ENCODE data around the gene CSMD2. TPM values are rescaled to one million over a fixed set of nuclear protein-coding genes. Genes with fewer than 3 reads are reported as not detected.

The CSMD2 gene
- total RNA-seq, 2 donors from 2014 or later, result 0.62 to 2.8 TPM

DNA sequence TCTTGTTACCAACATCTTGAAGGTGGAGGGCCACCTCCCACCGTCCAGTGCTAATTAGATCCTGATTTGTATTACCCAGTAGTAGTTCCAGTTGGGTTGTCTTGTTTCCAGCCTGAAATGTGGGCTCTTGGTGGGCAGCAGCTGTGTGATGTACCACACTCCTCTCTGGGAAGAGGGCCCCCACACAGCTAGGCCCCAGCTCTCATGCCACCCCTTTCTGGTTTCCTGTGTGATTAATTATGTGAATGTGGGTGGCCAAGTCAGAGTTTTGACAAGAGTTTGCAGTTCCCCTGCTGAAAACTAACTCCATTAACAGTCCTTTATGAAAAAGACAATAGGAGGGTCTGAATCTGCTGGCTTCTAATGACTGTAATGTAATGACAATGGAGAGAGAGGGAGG lies 297.3 kb downstream of the CSMD2 start:
- peaks cover 5% of the 10 kb centered on the region for H3K36me3 Mint-ChIP-seq (ENCODE audit: low read depth)
- H3K4me3 Mint-ChIP-seq, result no peak overlapping the region

DNA sequence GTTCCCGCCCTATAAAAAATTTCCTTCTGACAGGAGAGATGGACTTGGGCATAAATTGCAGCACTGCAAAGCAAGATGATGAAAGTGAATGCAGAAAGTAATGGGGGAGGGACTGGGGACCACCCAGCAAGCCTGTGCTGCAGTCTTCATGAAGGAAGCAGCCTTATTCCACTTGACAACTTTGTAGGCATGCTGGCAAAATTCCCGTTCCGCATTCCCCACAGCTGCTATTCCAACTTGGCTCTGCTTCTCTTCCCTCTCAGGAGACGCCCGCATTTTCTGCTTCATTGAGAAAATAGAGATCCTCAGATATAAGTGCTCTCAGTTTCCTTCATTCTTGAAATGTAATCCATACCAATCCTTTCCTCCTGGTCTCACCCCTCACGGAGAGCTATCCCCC lies 298.7 kb downstream of the CSMD2 start:
- H3K27me3 Mint-ChIP-seq (ENCODE audit: insufficient read depth), result peaks cover 52% of the 10 kb centered on the region

More for the DNA sequence above, 297.3 kb downstream of the CSMD2 start:
- peaks cover 23% of the 10 kb centered on the region for H3K4me1 Mint-ChIP-seq
- Histone ChIP-seq H3K27me3 (ENCODE audit: control insufficient read depth, insufficient read depth, low read length, poor library complexity, severe bottlenecking) (peaks cover 40% of the 10 kb centered on the region), H3K9me3 (ENCODE audit: control insufficient read depth, low read length) (peaks cover 15% of the 10 kb centered on the region), H3K9ac (ENCODE audit: extremely low read depth, low read length, poor library complexity, severe bottlenecking) (no peak overlapping the region), H3K36me3 (ENCODE audit: control insufficient read depth, insufficient read depth, low read length) (no peaks in the 10 kb centered on the region), H3K4me3 (ENCODE audit: low read length) (no peak overlapping the region), H3K4me1 (ENCODE audit: control insufficient read depth, insufficient read depth, low read length) (no peaks in the 10 kb centered on the region), H3K27ac (ENCODE audit: low read depth, low read length) (no peak overlapping the region)
- 86% methylated on average over 1 of the region's 1 CpG; no CpG with 5 or more reads in 1 of the 2 experiments for WGBS, 2 experiments (ENCODE audit: insufficient coverage in 1 of 2, insufficient read length in 1 of 2)
- TF ChIP-seq, protein P1, sequence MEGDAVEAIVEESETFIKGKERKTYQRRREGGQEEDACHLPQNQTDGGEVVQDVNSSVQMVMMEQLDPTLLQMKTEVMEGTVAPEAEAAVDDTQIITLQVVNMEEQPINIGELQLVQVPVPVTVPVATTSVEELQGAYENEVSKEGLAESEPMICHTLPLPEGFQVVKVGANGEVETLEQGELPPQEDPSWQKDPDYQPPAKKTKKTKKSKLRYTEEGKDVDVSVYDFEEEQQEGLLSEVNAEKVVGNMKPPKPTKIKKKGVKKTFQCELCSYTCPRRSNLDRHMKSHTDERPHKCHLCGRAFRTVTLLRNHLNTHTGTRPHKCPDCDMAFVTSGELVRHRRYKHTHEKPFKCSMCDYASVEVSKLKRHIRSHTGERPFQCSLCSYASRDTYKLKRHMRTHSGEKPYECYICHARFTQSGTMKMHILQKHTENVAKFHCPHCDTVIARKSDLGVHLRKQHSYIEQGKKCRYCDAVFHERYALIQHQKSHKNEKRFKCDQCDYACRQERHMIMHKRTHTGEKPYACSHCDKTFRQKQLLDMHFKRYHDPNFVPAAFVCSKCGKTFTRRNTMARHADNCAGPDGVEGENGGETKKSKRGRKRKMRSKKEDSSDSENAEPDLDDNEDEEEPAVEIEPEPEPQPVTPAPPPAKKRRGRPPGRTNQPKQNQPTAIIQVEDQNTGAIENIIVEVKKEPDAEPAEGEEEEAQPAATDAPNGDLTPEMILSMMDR (conservative IDR thresholded peaks at IDR 0.05), result no peak
- DNase-seq, result no peak
- H3K27ac Mint-ChIP-seq, result no peak overlapping the region
- peaks cover 52% of the 10 kb centered on the region for H3K27me3 Mint-ChIP-seq (ENCODE audit: insufficient read depth)
- H3K9me3 Mint-ChIP-seq, result peaks cover 18% of the 10 kb centered on the region

DNA sequence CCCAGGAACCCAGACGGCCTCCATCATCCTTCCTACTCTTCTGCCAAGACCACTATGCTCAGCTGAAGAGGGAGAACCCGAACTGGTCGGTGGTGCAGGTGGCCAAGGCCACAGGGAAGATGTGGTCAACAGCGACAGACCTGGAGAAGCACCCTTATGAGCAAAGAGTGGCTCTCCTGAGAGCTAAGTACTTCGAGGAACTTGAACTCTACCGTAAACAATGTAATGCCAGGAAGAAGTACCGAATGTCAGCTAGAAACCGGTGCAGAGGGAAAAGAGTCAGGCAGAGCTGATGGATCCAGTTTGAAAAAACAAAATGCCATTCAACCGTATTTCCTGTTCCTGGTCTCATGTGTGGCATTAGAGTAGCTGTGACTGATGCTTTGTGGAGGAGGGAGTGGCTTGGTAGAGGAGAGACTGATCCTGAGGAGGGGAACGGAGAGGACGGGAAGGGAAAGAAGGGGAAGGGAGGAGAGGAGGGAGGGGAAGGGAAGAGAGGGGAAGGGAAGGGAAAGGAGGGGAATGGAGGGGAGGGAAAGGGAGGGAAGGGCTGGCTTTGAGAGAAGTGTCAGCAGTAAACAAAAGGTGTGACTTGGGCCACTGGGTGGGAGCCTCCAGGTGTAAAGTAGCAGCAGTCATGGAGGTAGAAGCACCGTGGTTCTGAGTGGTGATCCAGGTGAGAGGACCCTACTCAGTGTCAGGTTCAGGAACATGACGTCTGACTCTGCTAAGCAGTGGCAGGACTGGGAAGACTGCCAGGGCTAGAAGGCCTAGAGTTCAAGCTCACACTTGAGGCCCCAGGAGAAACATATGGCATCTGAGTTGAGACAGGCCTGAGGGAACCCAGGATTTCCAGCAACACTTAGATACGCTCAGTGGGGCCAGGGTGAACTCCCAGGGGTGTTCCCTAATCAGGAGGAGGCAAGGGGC lies 300.3 kb downstream of the CSMD2 start:
- H3K36me3 Mint-ChIP-seq (ENCODE audit: low read depth), result peaks cover 5% of the 10 kb centered on the region

More for the DNA sequence above, 298.7 kb downstream of the CSMD2 start:
- Histone ChIP-seq H3K36me3 (ENCODE audit: control insufficient read depth, insufficient read depth, low read length) (no peaks in the 10 kb centered on the region), H3K4me1 (ENCODE audit: control insufficient read depth, insufficient read depth, low read length) (no peaks in the 10 kb centered on the region), H3K9me3 (ENCODE audit: control insufficient read depth, low read length) (peaks cover 14% of the 10 kb centered on the region), H3K27ac (ENCODE audit: low read depth, low read length) (no peak overlapping the region), H3K4me3 (ENCODE audit: low read length) (no peak overlapping the region), H3K9ac (ENCODE audit: extremely low read depth, low read length, poor library complexity, severe bottlenecking) (no peak overlapping the region), H3K27me3 (ENCODE audit: control insufficient read depth, insufficient read depth, low read length, poor library complexity, severe bottlenecking) (peaks cover 46% of the 10 kb centered on the region)
- H3K27ac Mint-ChIP-seq, result no peak overlapping the region
- H3K9me3 Mint-ChIP-seq, result peaks cover 16% of the 10 kb centered on the region
- H3K4me1 Mint-ChIP-seq, result peaks cover 25% of the 10 kb centered on the region
- TF ChIP-seq, protein P1 (conservative IDR thresholded peaks at IDR 0.05), result no peak
- no peak overlapping the region for H3K4me3 Mint-ChIP-seq
- 89 to 91% methylated on average over 6 of the region's 6 CpGs for WGBS, 2 experiments (ENCODE audit: insufficient coverage in 1 of 2, insufficient read length in 1 of 2)
- DNase-seq, result no peak
- H3K36me3 Mint-ChIP-seq (ENCODE audit: low read depth), result peaks cover 5% of the 10 kb centered on the region

More for the DNA sequence above, 300.3 kb downstream of the CSMD2 start:
- TF ChIP-seq, protein P1 (conservative IDR thresholded peaks at IDR 0.05), result no peak
- Histone ChIP-seq H3K9me3 (ENCODE audit: control insufficient read depth, low read length) (peaks cover 14% of the 10 kb centered on the region), H3K9ac (ENCODE audit: extremely low read depth, low read length, poor library complexity, severe bottlenecking) (no peak overlapping the region), H3K27ac (ENCODE audit: low read depth, low read length) (no peak overlapping the region), H3K4me3 (ENCODE audit: low read length) (no peak overlapping the region), H3K4me1 (ENCODE audit: control insufficient read depth, insufficient read depth, low read length) (no peaks in the 10 kb centered on the region), H3K36me3 (ENCODE audit: control insufficient read depth, insufficient read depth, low read length) (no peaks in the 10 kb centered on the region), H3K27me3 (ENCODE audit: control insufficient read depth, insufficient read depth, low read length, poor library complexity, severe bottlenecking) (peaks cover 57% of the 10 kb centered on the region)
- H3K27ac Mint-ChIP-seq, result no peak overlapping the region
- peaks cover 33% of the 10 kb centered on the region for H3K4me1 Mint-ChIP-seq
- peaks cover 46% of the 10 kb centered on the region for H3K27me3 Mint-ChIP-seq (ENCODE audit: insufficient read depth)
- no peak overlapping the region for H3K4me3 Mint-ChIP-seq
- H3K9me3 Mint-ChIP-seq, result peaks cover 16% of the 10 kb centered on the region
- 91 to 94% methylated on average over 9 to 14 of the region's 14 CpGs for WGBS, 2 experiments (ENCODE audit: insufficient coverage in 1 of 2, insufficient read length in 1 of 2)
- no peak for DNase-seq
